ENCODE measurements around the gene USP3.

USP3 gene

DNA sequence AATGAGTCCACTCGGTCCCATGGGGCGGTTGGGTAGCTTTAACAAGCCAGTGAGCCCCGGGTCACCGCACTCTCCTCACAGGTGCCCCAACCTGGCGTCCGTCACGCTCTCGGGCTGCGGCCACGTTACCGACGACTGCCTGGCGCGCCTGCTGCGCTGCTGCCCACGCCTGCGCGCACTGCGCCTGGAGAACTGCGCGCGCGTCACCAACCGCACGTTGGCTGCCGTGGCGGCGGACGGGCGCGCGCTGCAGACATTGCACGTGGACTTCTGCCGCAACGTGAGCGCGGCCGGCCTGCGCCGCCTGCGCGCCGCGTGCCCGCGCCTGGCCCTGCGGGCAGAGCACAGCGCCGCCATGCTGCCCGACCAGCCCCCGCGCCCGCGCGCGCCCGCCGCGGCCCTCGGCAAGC lies 96.2 kb downstream of the USP3 start:
- H3K4me3 ChIP-seq (ENCODE audit: low read depth in 1 of 2, low read length in 1 of 2): peak overlapping the region; percentile 51 to 67
- peaks cover 28% of the 10 kb centered on the region in 2 experiments for H3K4me1 ChIP-seq (ENCODE audit: control insufficient read depth in 1 of 2, insufficient read depth in 1 of 2, low read depth in 1 of 2, low read length in 1 of 2)
- no peaks in the 10 kb centered on the region for H3K9me3 ChIP-seq
- H3K27ac ChIP-seq: peak overlapping the region; percentile 36
- TF ChIP-seq, protein P1, sequence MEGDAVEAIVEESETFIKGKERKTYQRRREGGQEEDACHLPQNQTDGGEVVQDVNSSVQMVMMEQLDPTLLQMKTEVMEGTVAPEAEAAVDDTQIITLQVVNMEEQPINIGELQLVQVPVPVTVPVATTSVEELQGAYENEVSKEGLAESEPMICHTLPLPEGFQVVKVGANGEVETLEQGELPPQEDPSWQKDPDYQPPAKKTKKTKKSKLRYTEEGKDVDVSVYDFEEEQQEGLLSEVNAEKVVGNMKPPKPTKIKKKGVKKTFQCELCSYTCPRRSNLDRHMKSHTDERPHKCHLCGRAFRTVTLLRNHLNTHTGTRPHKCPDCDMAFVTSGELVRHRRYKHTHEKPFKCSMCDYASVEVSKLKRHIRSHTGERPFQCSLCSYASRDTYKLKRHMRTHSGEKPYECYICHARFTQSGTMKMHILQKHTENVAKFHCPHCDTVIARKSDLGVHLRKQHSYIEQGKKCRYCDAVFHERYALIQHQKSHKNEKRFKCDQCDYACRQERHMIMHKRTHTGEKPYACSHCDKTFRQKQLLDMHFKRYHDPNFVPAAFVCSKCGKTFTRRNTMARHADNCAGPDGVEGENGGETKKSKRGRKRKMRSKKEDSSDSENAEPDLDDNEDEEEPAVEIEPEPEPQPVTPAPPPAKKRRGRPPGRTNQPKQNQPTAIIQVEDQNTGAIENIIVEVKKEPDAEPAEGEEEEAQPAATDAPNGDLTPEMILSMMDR (IDR thresholded peaks at IDR 0.05): no peak
- H3K27me3 ChIP-seq: peaks cover 11% of the 10 kb centered on the region
- H3K36me3 ChIP-seq: peaks cover 4% of the 10 kb centered on the region

DNA sequence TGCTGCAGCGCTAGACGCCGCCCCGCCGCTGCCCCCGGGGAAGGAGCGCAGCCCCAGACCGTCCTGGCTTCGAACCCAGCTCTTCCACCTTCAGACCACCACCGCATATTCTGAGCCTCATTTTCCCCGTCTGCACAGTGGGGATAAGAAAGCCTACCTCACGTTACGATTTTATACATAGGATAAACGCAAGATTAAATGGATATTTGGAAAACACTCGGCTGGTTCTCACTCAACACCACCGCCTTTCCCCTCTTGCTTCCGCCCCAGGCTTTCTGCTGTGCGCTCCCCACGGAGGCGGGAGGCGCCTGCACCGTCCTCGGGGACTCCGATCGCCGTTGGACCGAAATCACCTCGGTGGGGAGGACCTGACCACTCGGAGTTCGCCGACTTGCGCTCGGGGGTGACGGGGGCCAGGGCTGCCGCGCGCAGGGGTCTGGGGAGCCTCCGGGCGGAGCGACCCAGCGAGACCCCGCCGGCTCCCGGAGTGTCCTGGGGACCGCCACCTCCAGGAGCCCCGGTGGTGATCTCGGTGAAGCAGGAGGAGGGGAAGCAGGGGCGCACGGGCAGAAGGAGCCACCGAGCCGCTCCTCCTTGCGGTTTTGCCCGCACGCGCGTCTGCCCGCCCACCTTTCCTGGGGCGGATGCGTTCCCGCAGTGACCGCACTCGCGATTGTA lies 96.8 kb downstream of the USP3 start:
- Histone ChIP-seq H3K27me3 (peaks cover 11% of the 10 kb centered on the region), H3K9me3 (no peaks in the 10 kb centered on the region), H3K4me3 (ENCODE audit: low read depth in 1 of 2, low read length in 1 of 2) (peak overlapping the region; percentile 51 to 67), H3K4me1 (ENCODE audit: control insufficient read depth in 1 of 2, insufficient read depth in 1 of 2, low read depth in 1 of 2, low read length in 1 of 2) (peaks cover 28 to 32% of the 10 kb centered on the region in 2 experiments), H3K36me3 (peaks cover 4% of the 10 kb centered on the region), H3K27ac (peak overlapping the region; percentile 27)
- TF ChIP-seq, protein P1 (IDR thresholded peaks at IDR 0.05): no peak

DNA sequence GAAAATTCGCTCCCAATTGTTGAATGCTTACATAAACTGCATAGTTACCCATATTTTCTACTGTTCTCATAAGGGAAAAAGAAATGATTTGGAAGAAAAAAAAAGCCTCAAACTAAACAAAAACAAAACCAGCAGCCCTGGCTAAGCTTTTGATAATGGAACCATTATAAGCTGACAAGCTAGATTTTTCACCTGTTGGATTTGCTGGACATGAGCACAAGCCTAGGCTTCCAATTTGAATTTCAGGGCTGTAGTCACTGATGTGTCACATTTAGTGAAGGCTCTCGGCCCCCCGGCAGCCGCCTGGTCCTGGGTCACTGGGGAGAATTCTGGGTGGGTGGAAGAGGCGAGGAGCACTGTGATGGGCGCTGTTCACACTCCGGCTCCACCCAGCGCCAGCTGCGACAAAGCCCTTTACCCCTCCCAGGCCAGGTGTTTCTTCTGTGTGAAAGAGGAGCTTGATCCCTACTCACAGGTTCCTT lies 97.4 kb downstream of the USP3 start:
- Histone ChIP-seq H3K4me3 (ENCODE audit: low read depth in 1 of 2, low read length in 1 of 2) (peak overlapping the region; percentile 51 to 67), H3K4me1 (ENCODE audit: control insufficient read depth in 1 of 2, insufficient read depth in 1 of 2, low read depth in 1 of 2, low read length in 1 of 2) (peaks cover 28 to 32% of the 10 kb centered on the region in 2 experiments), H3K27ac (no peak overlapping the region), H3K9me3 (no peaks in the 10 kb centered on the region), H3K36me3 (peaks cover 4% of the 10 kb centered on the region), H3K27me3 (peaks cover 11% of the 10 kb centered on the region)
- TF ChIP-seq, protein P1 (IDR thresholded peaks at IDR 0.05): no peak

DNA sequence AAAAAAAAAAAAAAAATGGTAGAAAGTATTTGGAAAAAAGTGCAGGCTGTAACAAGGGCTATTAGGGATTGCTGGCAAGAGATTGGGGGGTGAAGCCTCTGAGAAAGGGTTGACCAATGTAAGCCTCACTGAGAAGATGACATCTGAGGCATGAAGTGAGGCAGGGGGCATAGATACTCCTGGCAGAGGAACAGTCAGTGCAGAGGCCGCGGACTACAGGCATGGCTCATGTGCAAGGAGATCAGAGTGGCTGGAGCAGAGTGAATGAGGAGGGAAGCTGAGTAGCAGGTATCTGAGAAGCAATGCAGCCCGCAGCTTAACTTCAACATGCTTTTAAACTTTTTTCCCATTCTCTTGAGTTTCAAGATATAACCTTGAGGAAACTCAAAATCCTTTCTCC lies 98.2 kb downstream of the USP3 start:
- Histone ChIP-seq H3K27me3 (peaks cover 11% of the 10 kb centered on the region), H3K4me3 (ENCODE audit: low read depth in 1 of 2, low read length in 1 of 2) (no peak overlapping the region), H3K27ac (no peak overlapping the region), H3K36me3 (peaks cover 6% of the 10 kb centered on the region), H3K4me1 (ENCODE audit: control insufficient read depth in 1 of 2, insufficient read depth in 1 of 2, low read depth in 1 of 2, low read length in 1 of 2) (peaks cover 28 to 32% of the 10 kb centered on the region in 2 experiments), H3K9me3 (no peaks in the 10 kb centered on the region)
- TF ChIP-seq, protein P1 (IDR thresholded peaks at IDR 0.05): no peak

DNA sequence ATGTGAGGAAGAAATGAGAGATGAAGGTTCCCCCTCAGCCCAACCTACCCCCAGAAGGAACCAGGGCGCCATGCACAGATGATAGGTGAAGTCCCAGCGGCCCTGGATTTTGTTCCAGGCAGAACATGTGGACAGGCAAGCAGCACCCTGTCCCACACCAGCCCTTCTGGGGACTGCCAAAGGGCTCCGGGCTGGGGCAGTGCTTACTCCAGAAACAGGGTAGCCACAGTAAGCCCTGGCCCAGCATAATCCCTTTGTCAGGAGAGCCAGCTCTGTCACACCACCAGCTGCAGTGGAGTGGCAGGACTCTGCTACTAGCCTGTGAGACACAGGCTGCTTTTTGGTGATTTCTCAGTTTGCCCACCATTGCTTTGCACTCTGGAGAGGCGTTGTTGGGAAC lies 99.1 kb downstream of the USP3 start:
- Histone ChIP-seq H3K9me3 (no peaks in the 10 kb centered on the region), H3K36me3 (peaks cover 15% of the 10 kb centered on the region), H3K4me3 (ENCODE audit: low read depth in 1 of 2, low read length in 1 of 2) (no peak overlapping the region), H3K27me3 (peaks cover 11% of the 10 kb centered on the region), H3K27ac (no peak overlapping the region), H3K4me1 (ENCODE audit: control insufficient read depth in 1 of 2, insufficient read depth in 1 of 2, low read depth in 1 of 2, low read length in 1 of 2) (peaks cover 28 to 32% of the 10 kb centered on the region in 2 experiments)
- TF ChIP-seq, protein P1 (IDR thresholded peaks at IDR 0.05): no peak
